ENCODE results near the gene HP. TPM values are rescaled to one million over a fixed set of nuclear protein-coding genes. Genes with fewer than 3 reads are reported as not detected.
"Not testable (repeated sequence)": the region's sequence is repeated elsewhere in the genome, so short reads cannot be mapped to it uniquely, and the experiment has no call there.

HP gene
- total and polyA plus RNA-seq, 2 of the 8 experiments (the other 6 are each of a cell fraction or from before 2014, with no cell fraction given) = not detected

DNA sequence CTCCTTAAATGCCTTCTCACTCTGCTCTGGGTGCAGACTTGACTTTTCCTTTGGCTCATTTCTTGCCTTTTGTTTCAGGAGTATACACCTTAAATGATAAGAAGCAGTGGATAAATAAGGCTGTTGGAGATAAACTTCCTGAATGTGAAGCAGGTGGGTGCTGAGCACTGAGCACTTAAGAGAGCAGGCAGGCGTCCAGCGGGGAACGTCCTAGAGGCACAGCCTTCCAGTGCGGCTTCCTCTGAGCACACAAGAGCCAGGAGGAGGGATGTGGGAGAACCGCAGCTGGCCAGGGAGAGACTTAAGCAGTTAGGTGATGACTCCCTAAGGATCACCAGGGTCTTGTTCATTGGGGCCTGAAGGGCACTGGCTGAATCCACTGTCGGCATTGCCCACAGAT lies 20.8 kb downstream of the HP start:
- H3K23ac ChIP-seq (ENCODE audit: insufficient read length); H4K91ac ChIP-seq (replicated peaks; ENCODE audit: insufficient read length, low read length); H4K8ac ChIP-seq (ENCODE audit: extremely low read depth, insufficient read depth, low read length); H3K14ac ChIP-seq (ENCODE audit: insufficient read length); H3K23me2 ChIP-seq (ENCODE audit: low read depth, low read length); H2BK5ac ChIP-seq (ENCODE audit: low read depth, low read length); H3K79me2 ChIP-seq (ENCODE audit: control insufficient read depth in 1 of 2, insufficient read depth in 2 of 2, low read length in 2 of 2); H4K5ac ChIP-seq (ENCODE audit: insufficient read length, low read depth, low read length); H3K4ac ChIP-seq (replicated peaks; ENCODE audit: insufficient read length, low read depth, low read length); H2BK20ac ChIP-seq (ENCODE audit: low read length); H2BK12ac ChIP-seq (ENCODE audit: low read depth, low read length); H4K20me1 ChIP-seq (replicated peaks in 1 of 2; ENCODE audit: control insufficient read depth in 1 of 2, insufficient read depth in 2 of 2, low read length in 2 of 2); H3K27ac ChIP-seq (ENCODE audit: low read depth, low read length); H3K27me3 ChIP-seq (replicated peaks in 1 of 4; ENCODE audit: control insufficient read depth in 3 of 4, extremely low read depth in 1 of 4, insufficient read depth in 3 of 4, low read length in 3 of 4); DNase-seq (ENCODE audit: low read depth in 1 of 2, low spot score in 2 of 2); H3K56ac ChIP-seq (replicated peaks; ENCODE audit: insufficient read length, low read depth, low read length); H2AK5ac ChIP-seq (ENCODE audit: low read depth, low read length); H3K18ac ChIP-seq (ENCODE audit: extremely low read depth, low read length); H3K4me3 ChIP-seq (ENCODE audit: extremely low read depth in 1 of 4, insufficient read depth in 2 of 4, low read depth in 3 of 4, low read length in 4 of 4); H2BK15ac ChIP-seq (ENCODE audit: low read length); H2AFZ ChIP-seq (ENCODE audit: low read length); FAIRE-seq; H3K36me3 ChIP-seq (ENCODE audit: control insufficient read depth in 2 of 4, insufficient read depth in 4 of 4, low read length in 3 of 4); H3K79me1 ChIP-seq (ENCODE audit: low read depth, low read length); H3K9ac ChIP-seq (replicated peaks in 1 of 4; ENCODE audit: extremely low read depth in 1 of 4, low read depth in 3 of 4, low read length in 3 of 4); H3K9me3 ChIP-seq (ENCODE audit: insufficient read depth in 2 of 2, low read depth in 1 of 2, low read length in 1 of 2); H2BK120ac ChIP-seq (replicated peaks; ENCODE audit: low read depth, low read length); H3K4me2 ChIP-seq (ENCODE audit: insufficient read depth in 1 of 2, low read depth in 2 of 2, low read length in 2 of 2): not testable (repeated sequence)
- WGBS, 2 experiments (ENCODE audit: extremely low coverage in 1 of 2, insufficient coverage in 1 of 2, insufficient read length in 1 of 2, insufficient replicate concordance in 2 of 2, low coverage in 1 of 2, low lambda C conversion rate in 2 of 2, missing lambda C conversion rate in 1 of 2) = 92% methylated on average over 1 of the region's 6 CpGs; no CpG with 5 or more reads in 1 of the 2 experiments
- H3K4me1 ChIP-seq (replicated peaks in 1 of 4; ENCODE audit: control insufficient read depth in 3 of 4, insufficient read depth in 4 of 4, low read length in 3 of 4) = peaks cover 0 to 14% (median 2%) of the 10 kb centered on the region in 4 experiments; a peak in 3 of 7 replicates
- CTCF ChIA-PET (ENCODE audit: partially characterized antibody) = interaction anchor here (1.2 kb wide), 1 partner anchor 25 kb away, joined by 3 read pairs; no protein-coding TSS in a partner anchor
- POLR2A ChIA-PET (ENCODE audit: partially characterized antibody) = interaction anchor here (1.5 kb wide), 1 partner anchor 18 kb away, joined by 4 read pairs; the partner anchor contains the start of genes DHX38 and TXNL4B

Measured in H1 (cell line).